Measurements from ENCODE around the gene SPATA6.
"Not testable (repeated sequence)": the region's sequence is repeated elsewhere in the genome, so short reads cannot be mapped to it uniquely, and the experiment has no call there.

DNA sequence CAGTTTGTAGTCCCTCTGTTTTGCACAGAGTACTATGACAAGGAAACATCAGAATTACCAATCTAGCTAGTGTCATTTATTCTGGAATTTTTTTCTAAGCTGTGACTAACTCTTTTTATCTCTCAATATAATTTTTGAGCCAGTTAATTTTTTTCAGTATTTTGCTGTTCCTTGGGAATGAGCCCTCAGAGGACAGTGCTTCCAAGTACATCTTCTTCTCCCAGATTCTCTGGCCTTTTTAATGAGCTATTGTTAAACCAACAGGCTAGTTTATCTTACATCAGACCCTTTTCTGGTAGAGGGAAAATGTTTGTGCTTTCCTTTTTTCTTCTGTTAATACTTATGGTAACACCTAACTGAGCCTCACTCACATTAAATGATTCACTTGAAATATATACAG is 34.6 kb downstream of the SPATA6 start:
- TF ChIP-seq, protein P1, sequence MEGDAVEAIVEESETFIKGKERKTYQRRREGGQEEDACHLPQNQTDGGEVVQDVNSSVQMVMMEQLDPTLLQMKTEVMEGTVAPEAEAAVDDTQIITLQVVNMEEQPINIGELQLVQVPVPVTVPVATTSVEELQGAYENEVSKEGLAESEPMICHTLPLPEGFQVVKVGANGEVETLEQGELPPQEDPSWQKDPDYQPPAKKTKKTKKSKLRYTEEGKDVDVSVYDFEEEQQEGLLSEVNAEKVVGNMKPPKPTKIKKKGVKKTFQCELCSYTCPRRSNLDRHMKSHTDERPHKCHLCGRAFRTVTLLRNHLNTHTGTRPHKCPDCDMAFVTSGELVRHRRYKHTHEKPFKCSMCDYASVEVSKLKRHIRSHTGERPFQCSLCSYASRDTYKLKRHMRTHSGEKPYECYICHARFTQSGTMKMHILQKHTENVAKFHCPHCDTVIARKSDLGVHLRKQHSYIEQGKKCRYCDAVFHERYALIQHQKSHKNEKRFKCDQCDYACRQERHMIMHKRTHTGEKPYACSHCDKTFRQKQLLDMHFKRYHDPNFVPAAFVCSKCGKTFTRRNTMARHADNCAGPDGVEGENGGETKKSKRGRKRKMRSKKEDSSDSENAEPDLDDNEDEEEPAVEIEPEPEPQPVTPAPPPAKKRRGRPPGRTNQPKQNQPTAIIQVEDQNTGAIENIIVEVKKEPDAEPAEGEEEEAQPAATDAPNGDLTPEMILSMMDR (IDR thresholded peaks at IDR 0.05) = not testable (repeated sequence)
- not testable (repeated sequence) for TF ChIP-seq POLR2A (IDR thresholded peaks at IDR 0.05)

Measured in testis (tissue), 2 donors.